T-cell (primary cell): ENCODE measurements around the gene RTL1. TPM values are rescaled to one million over a fixed set of nuclear protein-coding genes. Genes with fewer than 3 reads are reported as not detected.

Source experiments
- ATAC-seq, 4 experiments: fragments of 200-7000 bp in 3 of 4; fragments of 150-1000 bp in 1 of 4; cut with Tn5 transposase; replicated peaks in 1 of 4; 1 replicate in 3 of 4; 2 replicates in 1 of 4; pipeline ENCODE4 v1.10.0; 2021; ENCODE audit warnings: moderate library complexity in 3 of 4, mild to moderate bottlenecking in 2 of 4, moderate number of reproducible peaks in 1 of 4
- CTCF ChIA-PET, 2 donors: fragments of 300-600 bp; sonication (Branson Sonifier 250); formaldehyde crosslinking; loops; one replicate each; lab custom pipeline; 2022; ENCODE audit warnings: antibody characterized with exemption in 2 of 2; lab: Charles Lee
- POLR2A ChIA-PET, 2 donors: fragments of 300-600 bp; sonication (Branson Sonifier 250); formaldehyde crosslinking; loops; one replicate each; lab custom pipeline; 2022; ENCODE audit warnings: antibody characterized with exemption in 2 of 2; lab: Charles Lee
- DNase-seq, 35 experiments: peaks; one replicate each; pipeline versions ENCODE4 v3.0.0 to v3.0.0-alpha.2; 2013 to 2023
- H3K27ac ChIP-seq: one replicate; pipeline ENCODE4 v1.5.1; 2013; ENCODE audit warnings: low read length
- H3K27me3 ChIP-seq, 2 experiments: replicated peaks in 1 of 2; 1 replicate in 1 of 2; 2 replicates in 1 of 2; pipeline versions ENCODE4 v1.6.1 to v1.7.0; 2013; ENCODE audit warnings: low read length in 1 of 2, mixed read lengths in 1 of 2; ENCODE audit not compliant: control insufficient read depth in 2 of 2, insufficient read depth in 2 of 2; ENCODE audit errors: extremely low read depth in 1 of 2
- H3K36me3 ChIP-seq, 2 donors: 1 replicate in 1 of 2; 2 replicates in 1 of 2; pipeline versions ENCODE4 v1.6.1 to v1.7.0; 2013; ENCODE audit warnings: low read length in 1 of 2; ENCODE audit not compliant: control insufficient read depth in 2 of 2, insufficient read depth in 1 of 2; ENCODE audit errors: extremely low read depth in 1 of 2
- H3K4me1 ChIP-seq, 2 experiments: 1 replicate in 1 of 2; 2 replicates in 1 of 2; pipeline versions ENCODE4 v1.6.1 to v1.7.0; 2013; ENCODE audit warnings: low read length in 2 of 2, mixed read lengths in 1 of 2; ENCODE audit not compliant: insufficient read depth in 2 of 2, control insufficient read depth in 1 of 2; ENCODE audit errors: extremely low read depth in 1 of 2
- H3K4me3 ChIP-seq, 2 donors: 1 replicate in 1 of 2; 2 replicates in 1 of 2; pipeline versions ENCODE4 v1.5.1 to v1.7.0; 2013; ENCODE audit warnings: mild to moderate bottlenecking in 2 of 2, low read length in 1 of 2, moderate library complexity in 1 of 2; ENCODE audit not compliant: control insufficient read depth in 1 of 2; ENCODE audit errors: extremely low read depth in 1 of 2
- H3K9me3 ChIP-seq: 2 replicates; pipeline ENCODE4 v1.7.0; 2013
- H3K27ac Mint-ChIP-seq, 2 donors: one replicate each; pipeline ENCODE4 v1.8.0; 2020 to 2021; ENCODE audit warnings: mild to moderate bottlenecking in 2 of 2, mixed read lengths in 2 of 2
- H3K27me3 Mint-ChIP-seq, 2 donors: one replicate each; pipeline ENCODE4 v1.8.0; 2021 to 2022; ENCODE audit warnings: mixed read lengths in 2 of 2
- H3K36me3 Mint-ChIP-seq: one replicate; pipeline ENCODE4 v1.8.0; 2021; ENCODE audit warnings: mixed read lengths
- H3K4me1 Mint-ChIP-seq, 3 donors: one replicate each; pipeline ENCODE4 v1.8.0; 2020 to 2022; ENCODE audit warnings: mixed read lengths in 3 of 3, mild to moderate bottlenecking in 1 of 3
- H3K4me3 Mint-ChIP-seq, 3 donors: one replicate each; pipeline ENCODE4 v1.8.0; 2020 to 2022; ENCODE audit warnings: mild to moderate bottlenecking in 3 of 3, mixed read lengths in 3 of 3, moderate library complexity in 3 of 3
- H3K9me3 Mint-ChIP-seq, 3 donors: one replicate each; pipeline ENCODE4 v1.8.0; 2020 to 2022; ENCODE audit warnings: mixed read lengths in 3 of 3
- WGBS: methylation state at CpG from one replicate; pipeline ENCODE4 v1.1.5; 2013; ENCODE audit warnings: missing lambda C conversion rate; ENCODE audit not compliant: insufficient coverage; 5-methylcytosine and 5-hydroxymethylcytosine counted together
- total RNA-seq, 35 experiments: library from RNA in 6 of 35; stranded (reverse) in 6 of 35; fragments of 120-200 nt in 1 of 35; gene quantifications; one replicate each; pipeline versions ENCODE4 v1.2.1 to v1.2.4 and lab custom pipeline; 2013 to 2026

Gene RTL1
- total RNA-seq, 5 donors from 2014 or later (not counting 1 experiment from before 2014, with no cell fraction given): not detected

- H3K4me3 ChIP-seq: no peak overlapping the region
- ChIA-PET CTCF (no interaction called here), POLR2A (no interaction called here)
- no peaks in the 10 kb centered on the region for H3K4me1 ChIP-seq
- peaks cover 0 to 53% of the 10 kb centered on the region in 2 experiments for H3K27me3 ChIP-seq
- Mint-ChIP-seq H3K9me3 (no peaks in the 10 kb centered on the region), H3K27me3 (peaks cover 8 to 23% of the 10 kb centered on the region in 2 donors), H3K27ac (no peak overlapping the region), H3K36me3 (no peaks in the 10 kb centered on the region), H3K4me1 (no peaks in the 10 kb centered on the region), H3K4me3 (no peak overlapping the region)
- WGBS: 75% methylated on average over 16 of the region's 26 CpGs
- no peaks in the 10 kb centered on the region for H3K36me3 ChIP-seq
- no peaks in the 10 kb centered on the region for H3K9me3 ChIP-seq
- no peak overlapping the region for H3K27ac ChIP-seq
- DNase-seq: no peak
- no peak for ATAC-seq
These were observed 66.3 kb downstream of the RTL1 start for GRCh38 chr14:100836941-100837804.

GRCh38 chr14:100836311-100836805, 67.2 kb downstream of the RTL1 start:
- WGBS: 82% methylated on average over 10 of the region's 12 CpGs
- ATAC-seq: no peak
- H3K27ac Mint-ChIP-seq: no peak overlapping the region
- Histone ChIP-seq H3K9me3 (no peaks in the 10 kb centered on the region), H3K36me3 (no peaks in the 10 kb centered on the region), H3K4me1 (no peaks in the 10 kb centered on the region), H3K4me3 (no peak overlapping the region), H3K27me3 (peaks cover 0 to 52% of the 10 kb centered on the region in 2 experiments), H3K27ac (no peak overlapping the region)
- POLR2A ChIA-PET: no interaction called here
- H3K4me1 Mint-ChIP-seq: no peaks in the 10 kb centered on the region
- H3K36me3 Mint-ChIP-seq: no peaks in the 10 kb centered on the region
- DNase-seq: no peak
- no peak overlapping the region for H3K4me3 Mint-ChIP-seq
- CTCF ChIA-PET: no interaction called here
- H3K9me3 Mint-ChIP-seq: no peaks in the 10 kb centered on the region
- H3K27me3 Mint-ChIP-seq: peaks cover 10 to 25% of the 10 kb centered on the region in 2 donors

- Histone ChIP-seq H3K27me3 (peaks cover 0 to 54% of the 10 kb centered on the region in 2 experiments), H3K4me1 (no peaks in the 10 kb centered on the region), H3K4me3 (no peak overlapping the region), H3K27ac (no peak overlapping the region), H3K36me3 (no peaks in the 10 kb centered on the region), H3K9me3 (no peaks in the 10 kb centered on the region)
- DNase-seq (no peak), ATAC-seq (no peak)
- whole genome bisulfite sequencing: 73% methylated on average over 19 of the region's 24 CpGs
- peaks cover 12 to 28% of the 10 kb centered on the region in 2 donors for H3K27me3 Mint-ChIP-seq
- H3K4me1 Mint-ChIP-seq: no peaks in the 10 kb centered on the region
- H3K4me3 Mint-ChIP-seq: no peak overlapping the region
- CTCF ChIA-PET: no interaction called here
- H3K9me3 Mint-ChIP-seq: no peaks in the 10 kb centered on the region
- H3K36me3 Mint-ChIP-seq: no peaks in the 10 kb centered on the region
- POLR2A ChIA-PET: no interaction called here
- no peak overlapping the region for H3K27ac Mint-ChIP-seq
These were observed 67.8 kb downstream of the RTL1 start for GRCh38 chr14:100835548-100836310.

- 85% methylated on average over 26 of the region's 29 CpGs for WGBS
- H3K36me3 Mint-ChIP-seq: no peaks in the 10 kb centered on the region
- Histone ChIP-seq H3K4me1 (no peaks in the 10 kb centered on the region), H3K9me3 (no peaks in the 10 kb centered on the region), H3K27ac (no peak overlapping the region), H3K27me3 (peaks cover 0 to 54% of the 10 kb centered on the region in 2 experiments), H3K36me3 (no peaks in the 10 kb centered on the region), H3K4me3 (no peak overlapping the region)
- ChIA-PET POLR2A (no interaction called here), CTCF (no interaction called here)
- no peak overlapping the region for H3K4me3 Mint-ChIP-seq
- no peaks in the 10 kb centered on the region for H3K9me3 Mint-ChIP-seq
- no peak for ATAC-seq
- H3K4me1 Mint-ChIP-seq: no peaks in the 10 kb centered on the region
- H3K27me3 Mint-ChIP-seq: peaks cover 12 to 29% of the 10 kb centered on the region in 2 donors
- no peak for DNase-seq
- H3K27ac Mint-ChIP-seq: no peak overlapping the region
These were observed 68.6 kb downstream of the RTL1 start for GRCh38 chr14:100834794-100835547.

- Histone ChIP-seq H3K27ac (no peak overlapping the region), H3K4me3 (no peak overlapping the region), H3K36me3 (no peaks in the 10 kb centered on the region), H3K27me3 (peaks cover 0 to 51% of the 10 kb centered on the region in 2 experiments), H3K4me1 (no peaks in the 10 kb centered on the region), H3K9me3 (no peaks in the 10 kb centered on the region)
- CTCF ChIA-PET: no interaction called here
- Mint-ChIP-seq H3K36me3 (no peaks in the 10 kb centered on the region), H3K27me3 (peaks cover 19 to 36% of the 10 kb centered on the region in 2 donors), H3K4me1 (no peaks in the 10 kb centered on the region), H3K4me3 (no peak overlapping the region), H3K9me3 (no peaks in the 10 kb centered on the region), H3K27ac (no peak overlapping the region)
- no peak for ATAC-seq
- POLR2A ChIA-PET: no interaction called here
- no peak for DNase-seq
- WGBS: 80% methylated on average over 8 of the region's 15 CpGs
These were observed 69.3 kb downstream of the RTL1 start for GRCh38 chr14:100834082-100834793.
